ENCODE measurements around the gene COL20A1.

DNA sequence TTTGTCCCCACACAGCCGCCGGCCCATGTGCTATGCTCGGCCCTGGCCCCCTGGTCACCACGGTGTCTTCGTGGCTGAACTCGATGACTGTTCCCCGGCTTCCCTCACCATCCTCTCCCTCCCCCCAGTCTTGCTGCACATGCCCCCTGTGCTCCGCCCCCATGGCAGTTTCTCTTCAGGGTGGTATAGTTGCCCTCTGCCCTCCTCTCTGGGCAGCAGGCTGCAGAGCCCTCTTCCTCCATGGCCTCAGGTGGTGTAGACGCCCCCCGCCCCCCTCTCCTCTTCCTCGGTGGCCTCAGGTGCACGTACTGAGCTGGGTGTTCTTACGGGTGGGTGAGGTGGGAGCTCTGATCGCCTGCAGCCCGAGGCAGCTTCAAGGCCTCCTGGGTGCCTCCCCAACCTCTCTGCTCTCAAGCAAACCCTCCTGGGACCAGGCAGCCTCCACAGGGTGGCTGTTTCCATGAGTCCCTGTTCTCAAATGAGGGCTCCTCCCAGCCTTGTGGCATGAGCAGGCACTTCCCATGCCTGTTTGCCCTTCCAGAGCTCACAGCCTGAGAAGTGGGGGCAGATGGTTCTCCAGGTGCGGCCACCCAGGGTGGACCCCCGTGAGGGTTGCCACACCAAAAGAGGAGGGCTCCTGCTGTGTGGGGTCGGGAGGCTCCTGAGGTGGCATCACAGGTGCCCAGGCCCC lies 24.8 kb downstream of the COL20A1 start:
- TF ChIP-seq, protein P1, sequence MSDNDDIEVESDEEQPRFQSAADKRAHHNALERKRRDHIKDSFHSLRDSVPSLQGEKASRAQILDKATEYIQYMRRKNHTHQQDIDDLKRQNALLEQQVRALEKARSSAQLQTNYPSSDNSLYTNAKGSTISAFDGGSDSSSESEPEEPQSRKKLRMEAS (IDR thresholded peaks at IDR 0.05), result no peak
- no peak for TF ChIP-seq SMAD9 (CRISPR knock-in tag; IDR thresholded peaks at IDR 0.05)
- TF ChIP-seq ZNF792 (CRISPR knock-in tag; IDR thresholded peaks at IDR 0.05), result no peak
- TF ChIP-seq, protein P2, sequence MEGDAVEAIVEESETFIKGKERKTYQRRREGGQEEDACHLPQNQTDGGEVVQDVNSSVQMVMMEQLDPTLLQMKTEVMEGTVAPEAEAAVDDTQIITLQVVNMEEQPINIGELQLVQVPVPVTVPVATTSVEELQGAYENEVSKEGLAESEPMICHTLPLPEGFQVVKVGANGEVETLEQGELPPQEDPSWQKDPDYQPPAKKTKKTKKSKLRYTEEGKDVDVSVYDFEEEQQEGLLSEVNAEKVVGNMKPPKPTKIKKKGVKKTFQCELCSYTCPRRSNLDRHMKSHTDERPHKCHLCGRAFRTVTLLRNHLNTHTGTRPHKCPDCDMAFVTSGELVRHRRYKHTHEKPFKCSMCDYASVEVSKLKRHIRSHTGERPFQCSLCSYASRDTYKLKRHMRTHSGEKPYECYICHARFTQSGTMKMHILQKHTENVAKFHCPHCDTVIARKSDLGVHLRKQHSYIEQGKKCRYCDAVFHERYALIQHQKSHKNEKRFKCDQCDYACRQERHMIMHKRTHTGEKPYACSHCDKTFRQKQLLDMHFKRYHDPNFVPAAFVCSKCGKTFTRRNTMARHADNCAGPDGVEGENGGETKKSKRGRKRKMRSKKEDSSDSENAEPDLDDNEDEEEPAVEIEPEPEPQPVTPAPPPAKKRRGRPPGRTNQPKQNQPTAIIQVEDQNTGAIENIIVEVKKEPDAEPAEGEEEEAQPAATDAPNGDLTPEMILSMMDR (CRISPR knock-in tag; IDR thresholded peaks at IDR 0.05), result no peak
